ENCODE data around the gene ZFP91. TPM values are rescaled to one million over a fixed set of nuclear protein-coding genes. Genes with fewer than 3 reads are reported as not detected.
A peak's percentile ranks its signal among the peaks of the same experiment; 100 is the strongest.

The ZFP91 gene
- total and polyA plus RNA-seq, 4 donors = 49.8 to 63.4 (median 55.3) TPM

GRCh38 chr11:58652726-58653280, 73.9 kb downstream of the ZFP91 start:
- no peaks in the 10 kb centered on the region for H3K27me3 ChIP-seq (ENCODE audit: control insufficient read depth, insufficient read depth, low read length)
- no CpG with 5 or more reads among the region's 2 CpGs for WGBS (ENCODE audit: insufficient coverage)
- H3K27ac ChIP-seq (ENCODE audit: low read depth, low read length) = no peak overlapping the region
- no peaks in the 10 kb centered on the region for H3K9me3 ChIP-seq (ENCODE audit: control insufficient read depth, insufficient read depth, low read length)
- no peaks in the 10 kb centered on the region for H3K4me1 ChIP-seq (ENCODE audit: control insufficient read depth, insufficient read depth, low read length)
- DNase-seq (ENCODE audit: low read depth in 4 of 6, low spot score in 6 of 6) = no peak
- no peak overlapping the region for H3K4me3 ChIP-seq (ENCODE audit: low read depth, low read length)
- H3K36me3 ChIP-seq (ENCODE audit: control insufficient read depth, insufficient read depth, low read length) = no peaks in the 10 kb centered on the region

GRCh38 chr11:58654079-58654907, 75.4 kb downstream of the ZFP91 start:
- H3K36me3 ChIP-seq (ENCODE audit: control insufficient read depth, insufficient read depth, low read length) = no peaks in the 10 kb centered on the region
- H3K4me1 ChIP-seq (ENCODE audit: control insufficient read depth, insufficient read depth, low read length) = no peaks in the 10 kb centered on the region
- no peak overlapping the region for H3K27ac ChIP-seq (ENCODE audit: low read depth, low read length)
- no peaks in the 10 kb centered on the region for H3K9me3 ChIP-seq (ENCODE audit: control insufficient read depth, insufficient read depth, low read length)
- peak; percentile 17 to 89 (median 48) for DNase-seq (ENCODE audit: low read depth in 4 of 6, low spot score in 6 of 6)
- 28% methylated on average over 6 of the region's 12 CpGs for WGBS (ENCODE audit: insufficient coverage)
- H3K27me3 ChIP-seq (ENCODE audit: control insufficient read depth, insufficient read depth, low read length) = no peaks in the 10 kb centered on the region
- H3K4me3 ChIP-seq (ENCODE audit: low read depth, low read length) = no peak overlapping the region

GRCh38 chr11:58654908-58655296, 76.0 kb downstream of the ZFP91 start:
- Histone ChIP-seq H3K4me1 (ENCODE audit: control insufficient read depth, insufficient read depth, low read length) (no peaks in the 10 kb centered on the region), H3K4me3 (ENCODE audit: low read depth, low read length) (no peak overlapping the region), H3K27me3 (ENCODE audit: control insufficient read depth, insufficient read depth, low read length) (no peaks in the 10 kb centered on the region), H3K9me3 (ENCODE audit: control insufficient read depth, insufficient read depth, low read length) (no peaks in the 10 kb centered on the region), H3K27ac (ENCODE audit: low read depth, low read length) (no peak overlapping the region), H3K36me3 (ENCODE audit: control insufficient read depth, insufficient read depth, low read length) (no peaks in the 10 kb centered on the region)
- WGBS (ENCODE audit: insufficient coverage) = no CpG with 5 or more reads among the region's 1 CpG
- DNase-seq (ENCODE audit: low read depth in 4 of 6, low spot score in 6 of 6) = no peak

GRCh38 chr11:58656348-58656747, 77.5 kb downstream of the ZFP91 start:
- Histone ChIP-seq H3K36me3 (ENCODE audit: control insufficient read depth, insufficient read depth, low read length) (no peaks in the 10 kb centered on the region), H3K27me3 (ENCODE audit: control insufficient read depth, insufficient read depth, low read length) (no peaks in the 10 kb centered on the region), H3K27ac (ENCODE audit: low read depth, low read length) (no peak overlapping the region), H3K9me3 (ENCODE audit: control insufficient read depth, insufficient read depth, low read length) (no peaks in the 10 kb centered on the region), H3K4me3 (ENCODE audit: low read depth, low read length) (no peak overlapping the region), H3K4me1 (ENCODE audit: control insufficient read depth, insufficient read depth, low read length) (no peaks in the 10 kb centered on the region)
- WGBS (ENCODE audit: insufficient coverage) = no CpG with 5 or more reads among the region's 2 CpGs
- DNase-seq (ENCODE audit: low read depth in 4 of 6, low spot score in 6 of 6) = no peak

DNA sequence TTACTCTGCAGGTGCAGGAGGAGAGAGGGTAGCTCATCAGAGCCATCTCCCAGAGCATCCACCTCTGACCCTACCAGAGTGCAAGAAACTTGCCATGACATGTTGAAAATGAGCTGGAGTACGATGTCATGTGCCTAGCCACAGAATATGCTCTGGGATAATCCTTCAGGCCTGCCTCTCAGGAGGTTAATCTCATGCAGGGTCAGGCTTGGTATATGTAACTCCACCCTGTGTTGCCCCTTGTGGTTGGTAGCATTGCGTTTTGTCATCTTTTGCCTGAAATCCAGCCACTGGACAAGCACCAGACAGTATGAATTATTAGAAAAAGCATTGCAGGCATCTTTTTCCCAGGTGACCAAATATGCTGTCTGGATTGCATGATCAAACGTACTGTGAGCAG, 79.8 kb downstream of the ZFP91 start:
- Histone ChIP-seq H3K4me1 (ENCODE audit: control insufficient read depth, insufficient read depth, low read length) (no peaks in the 10 kb centered on the region), H3K27me3 (ENCODE audit: control insufficient read depth, insufficient read depth, low read length) (no peaks in the 10 kb centered on the region), H3K4me3 (ENCODE audit: low read depth, low read length) (no peak overlapping the region), H3K36me3 (ENCODE audit: control insufficient read depth, insufficient read depth, low read length) (no peaks in the 10 kb centered on the region), H3K9me3 (ENCODE audit: control insufficient read depth, insufficient read depth, low read length) (no peaks in the 10 kb centered on the region), H3K27ac (ENCODE audit: low read depth, low read length) (no peak overlapping the region)
- no peak for DNase-seq (ENCODE audit: low read depth in 4 of 6, low spot score in 6 of 6)
- 89% methylated on average over 2 of the region's 3 CpGs for WGBS (ENCODE audit: insufficient coverage)

- H3K27ac ChIP-seq (ENCODE audit: low read depth, low read length) = no peak overlapping the region
- H3K36me3 ChIP-seq (ENCODE audit: control insufficient read depth, insufficient read depth, low read length) = no peaks in the 10 kb centered on the region
- no peaks in the 10 kb centered on the region for H3K4me1 ChIP-seq (ENCODE audit: control insufficient read depth, insufficient read depth, low read length)
- no peaks in the 10 kb centered on the region for H3K27me3 ChIP-seq (ENCODE audit: control insufficient read depth, insufficient read depth, low read length)
- no peak overlapping the region for H3K4me3 ChIP-seq (ENCODE audit: low read depth, low read length)
- DNase-seq (ENCODE audit: low read depth in 4 of 6, low spot score in 6 of 6) = no peak
- no peaks in the 10 kb centered on the region for H3K9me3 ChIP-seq (ENCODE audit: control insufficient read depth, insufficient read depth, low read length)
- 100% methylated on average over 1 of the region's 2 CpGs for WGBS (ENCODE audit: insufficient coverage)
Observed at GRCh38 chr11:58659404-58659803, 80.5 kb downstream of the ZFP91 start.

GRCh38 chr11:58659910-58660570, 81.2 kb downstream of the ZFP91 start:
- Histone ChIP-seq H3K4me3 (ENCODE audit: low read depth, low read length) (no peak overlapping the region), H3K9me3 (ENCODE audit: control insufficient read depth, insufficient read depth, low read length) (no peaks in the 10 kb centered on the region), H3K4me1 (ENCODE audit: control insufficient read depth, insufficient read depth, low read length) (no peaks in the 10 kb centered on the region), H3K36me3 (ENCODE audit: control insufficient read depth, insufficient read depth, low read length) (no peaks in the 10 kb centered on the region), H3K27ac (ENCODE audit: low read depth, low read length) (no peak overlapping the region), H3K27me3 (ENCODE audit: control insufficient read depth, insufficient read depth, low read length) (no peaks in the 10 kb centered on the region)
- WGBS (ENCODE audit: insufficient coverage) = 83% methylated on average over 1 of the region's 5 CpGs
- DNase-seq (ENCODE audit: low read depth in 4 of 6, low spot score in 6 of 6) = no peak

Other genes with a start within 250 kb of the ZFP91 start
- not detected for gene OR5B17, start 220.0 kb upstream of the ZFP91 start, total RNA-seq
- gene OR5B17, start 220.0 kb upstream of the ZFP91 start, polyA plus RNA-seq (ENCODE audit: insufficient read length in 2 of 2) = not detected
- not detected for gene OR5B3, start 172.2 kb upstream of the ZFP91 start, total RNA-seq
- gene OR5B3, start 172.2 kb upstream of the ZFP91 start, polyA plus RNA-seq (ENCODE audit: insufficient read length in 2 of 2) = not detected
- not detected for gene OR5B2, start 150.9 kb upstream of the ZFP91 start, total RNA-seq
- gene OR5B2, start 150.9 kb upstream of the ZFP91 start, polyA plus RNA-seq (ENCODE audit: insufficient read length in 2 of 2) = not detected
- gene OR5B12, start 136.8 kb upstream of the ZFP91 start, total RNA-seq = under 1 TPM in 1 of 2 donors, not detected in 1; 0.20 TPM
- gene OR5B12, start 136.8 kb upstream of the ZFP91 start, polyA plus RNA-seq (ENCODE audit: insufficient read length in 2 of 2) = not detected
- gene OR5B21, start 71.0 kb upstream of the ZFP91 start, total RNA-seq = not detected
- not detected for gene OR5B21, start 71.0 kb upstream of the ZFP91 start, polyA plus RNA-seq (ENCODE audit: insufficient read length in 2 of 2)
- gene LPXN, start 3.2 kb upstream of the ZFP91 start, total RNA-seq = 1 to 10 TPM; 5.8 to 6.4 TPM
- 1 to 10 TPM; 6.6 to 9.3 TPM for gene LPXN, start 3.2 kb upstream of the ZFP91 start, polyA plus RNA-seq (ENCODE audit: insufficient read length in 2 of 2)
- 10 to 100 TPM in 1 of 2 donors, 1 to 10 TPM in 1; 1.8 to 11.9 TPM for gene CNTF, start 43.6 kb downstream of the ZFP91 start, total RNA-seq
- 1 to 10 TPM in 1 of 2 donors, under 1 TPM in 1; 0.98 to 1.4 TPM for gene CNTF, start 43.6 kb downstream of the ZFP91 start, polyA plus RNA-seq (ENCODE audit: insufficient read length in 2 of 2)
- under 1 TPM in 1 of 2 donors, not detected in 1; 0.10 TPM for gene GLYAT, start 152.9 kb downstream of the ZFP91 start, total RNA-seq
- gene GLYAT, start 152.9 kb downstream of the ZFP91 start, polyA plus RNA-seq (ENCODE audit: insufficient read length in 2 of 2) = under 1 TPM; 0.59 TPM